MM.1S (cell line): ENCODE measurements around the gene TMEM238L.
A peak's percentile ranks its signal among the peaks of the same experiment; 100 is the strongest.

Source experiments
- CTCF ChIP-seq: fragments of 300-600 bp; sonication (generic); IDR thresholded peaks from 2 replicates; pipeline ENCODE4 v1.5.1; 2016; ENCODE audit warnings: antibody characterized with exemption, low read length, mixed read lengths
- EZH2 ChIP-seq: fragments of 300-600 bp; sonication (generic); optimal IDR thresholded peaks from 2 replicates; pipeline ENCODE3; 2017; ENCODE audit warnings: low read depth, mild to moderate bottlenecking, antibody characterized with exemption, low read length, mixed read lengths

DNA sequence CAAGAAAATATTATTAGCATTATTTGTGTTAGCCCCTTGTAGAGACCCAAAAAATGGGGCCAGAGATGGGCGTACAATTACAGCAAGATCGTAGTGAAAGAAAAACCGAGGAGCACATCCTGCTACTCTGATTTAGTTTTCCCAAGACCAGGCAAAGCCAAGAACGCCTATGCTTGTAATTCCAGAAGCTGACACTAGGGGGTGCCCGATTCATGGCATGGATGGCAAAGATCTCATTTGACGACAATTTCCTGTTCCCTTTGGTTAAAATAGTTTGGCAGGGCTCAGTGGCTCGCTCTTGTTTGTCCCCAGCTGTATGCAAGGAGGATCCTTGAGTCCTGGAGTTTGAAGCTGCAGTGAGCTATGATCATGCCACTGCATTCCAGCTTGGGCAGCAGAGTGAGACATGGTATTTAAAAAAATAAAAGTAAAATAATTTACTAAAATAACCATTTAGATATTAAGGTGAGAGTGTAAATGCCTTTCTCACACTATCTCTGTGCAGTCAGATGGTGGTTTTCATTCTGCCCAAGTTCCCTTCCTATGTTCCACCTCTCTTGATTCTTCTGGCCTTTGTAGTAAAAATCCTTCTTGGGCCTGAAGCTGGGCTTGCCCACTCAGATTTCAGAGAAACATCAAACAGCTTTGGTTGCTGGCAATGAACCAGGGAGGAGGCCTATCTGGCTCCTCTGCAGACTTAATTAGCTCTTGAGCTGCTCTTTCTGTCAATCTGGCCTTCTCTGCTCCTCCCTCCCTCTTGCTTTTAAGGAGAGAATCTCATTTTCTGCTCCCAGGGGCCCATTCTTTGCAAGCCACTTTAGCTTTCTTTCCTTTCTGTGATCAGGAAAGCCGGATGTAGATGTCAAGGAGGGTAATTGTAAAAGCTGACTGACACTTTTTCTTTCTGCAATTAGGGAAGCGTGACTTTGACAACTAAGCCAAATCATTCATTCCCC, 31.2 kb downstream of the TMEM238L start:
- TF ChIP-seq CTCF (peak; percentile 76), EZH2 (no peak)
